GM18520 (cell line): ENCODE measurements around the gene HPSE.
A peak's percentile ranks its signal among the peaks of the same experiment; 100 is the strongest.

ENCODE experiments used
- ATAC-seq: cut with Tn5 transposase; IDR thresholded peaks from one replicate; pipeline ENCODE4 v1.9.1; 2021; ENCODE audit not compliant: unreplicated experiment

Gene HPSE

DNA sequence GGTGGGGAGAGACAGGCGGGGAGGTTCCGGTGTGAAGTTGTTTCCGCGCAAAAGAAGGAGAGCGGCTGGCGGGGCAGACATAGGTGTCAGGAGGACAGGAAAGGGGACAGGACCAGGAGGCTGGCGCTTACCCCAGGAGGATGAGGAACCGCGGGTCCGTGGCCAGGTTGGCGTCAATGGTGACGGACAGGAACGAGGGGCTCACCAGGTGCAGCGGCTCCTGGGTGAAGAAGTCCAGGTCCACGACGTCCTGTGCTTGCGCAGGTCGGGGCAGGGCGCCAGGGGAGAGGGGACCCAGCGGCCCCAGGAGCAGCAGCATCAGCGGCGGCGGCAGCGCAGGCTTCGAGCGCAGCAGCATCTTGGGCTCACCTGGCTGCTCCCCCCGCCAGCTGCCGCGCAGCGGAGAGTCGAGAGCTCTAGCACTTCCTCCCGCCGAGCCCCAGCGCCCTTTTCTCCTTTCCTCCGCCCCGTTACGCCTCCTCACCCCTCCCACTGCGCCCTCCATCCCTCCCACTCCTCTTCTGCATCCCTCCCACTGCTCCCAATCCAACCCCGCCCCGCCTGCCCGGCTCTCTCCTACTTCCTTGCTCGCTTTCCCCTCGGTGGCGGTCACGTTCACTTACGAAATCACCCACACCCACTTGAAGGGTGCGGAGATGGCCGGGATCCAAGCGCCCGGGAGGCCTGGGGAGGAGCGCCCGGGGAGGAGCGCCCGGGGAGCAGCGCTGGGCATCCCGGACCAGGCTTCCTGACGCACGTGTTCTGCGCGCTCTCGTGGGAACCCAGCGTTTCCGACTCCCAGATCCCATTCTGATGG, at the start of gene HPSE:
Gene HPSE (minus strand): TSS at position 424 of the 817 bp plus-strand sequence. CDS start 66 bp downstream, at position 358.
- ATAC-seq: no peak

DNA sequence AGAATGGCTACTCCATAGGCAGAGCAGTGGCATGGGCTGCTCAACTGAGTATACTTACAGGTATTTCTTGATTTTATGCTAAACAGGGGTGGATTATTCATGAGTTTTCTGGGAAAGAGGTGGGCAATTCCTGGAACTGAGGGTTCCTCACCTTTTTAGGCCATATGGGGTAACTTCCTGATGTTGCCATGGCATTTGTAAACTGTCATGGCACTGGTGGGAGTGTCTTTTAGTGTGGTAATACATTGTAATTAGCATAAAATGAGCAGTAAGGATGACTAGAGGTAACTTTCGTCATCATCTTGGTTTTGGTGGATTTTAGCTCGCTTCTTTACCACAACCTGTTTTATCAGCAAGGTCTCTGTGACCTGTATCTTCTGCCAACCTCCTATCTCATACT, 48.2 kb upstream of the HPSE start:
- no peak for ATAC-seq

DNA sequence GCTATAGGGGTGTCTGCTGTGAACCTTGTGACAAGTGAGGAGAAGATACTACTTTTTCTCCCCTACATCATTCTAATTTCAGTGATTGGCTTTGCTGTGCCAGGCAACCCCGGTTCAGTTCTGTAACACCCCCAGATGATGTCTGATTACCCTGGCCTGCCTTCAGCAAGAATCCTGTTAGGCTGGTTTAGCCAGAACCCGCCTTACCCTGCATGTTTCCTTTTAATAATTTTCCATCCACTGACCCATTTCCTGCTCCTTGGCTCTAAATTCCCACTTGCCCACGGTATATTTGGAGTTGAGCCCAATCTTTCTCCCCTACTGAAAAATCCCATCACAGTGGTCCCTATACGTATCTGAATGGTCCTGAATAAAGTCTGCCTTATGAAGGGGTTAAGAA, 46.5 kb upstream of the HPSE start:
- no peak for ATAC-seq

DNA sequence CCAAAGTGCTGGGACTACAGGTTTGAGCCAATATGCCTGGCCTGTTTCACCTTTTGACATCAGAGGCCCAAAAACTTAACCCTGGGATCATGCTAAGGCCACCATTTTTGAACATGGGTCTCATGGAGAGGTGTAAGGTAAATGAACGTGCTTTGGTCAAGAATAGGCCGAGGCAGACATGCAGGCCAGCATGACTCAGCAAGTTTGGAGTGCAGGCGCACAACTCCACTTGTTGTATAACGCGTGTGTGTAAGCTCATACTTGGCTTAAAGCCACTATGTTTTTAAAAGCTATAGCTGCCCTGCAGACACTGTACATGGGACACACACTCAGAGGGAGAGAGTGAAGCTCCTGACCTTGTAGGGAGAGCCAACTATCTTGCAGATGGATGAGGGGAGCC, 43.8 kb upstream of the HPSE start:
- no peak for ATAC-seq

DNA sequence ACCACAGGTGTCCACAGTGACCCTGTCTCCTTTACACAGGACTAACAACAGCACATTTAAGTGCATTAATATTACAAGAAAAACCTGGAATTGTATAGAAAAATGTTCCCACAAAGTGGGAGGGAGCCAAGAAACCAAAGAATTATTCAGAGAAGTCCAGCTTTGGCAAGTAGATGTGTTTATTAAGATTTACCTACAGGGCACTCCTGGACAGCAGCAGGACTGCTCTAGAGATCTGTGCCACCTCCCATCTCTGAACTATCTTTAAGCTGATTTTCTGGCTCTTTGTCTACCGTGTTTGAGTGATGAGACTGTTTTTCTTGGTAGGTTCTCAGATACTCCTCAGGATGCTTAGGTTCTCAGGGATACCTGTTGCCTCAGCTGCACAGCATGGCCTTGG, 38.3 kb upstream of the HPSE start:
- no peak for ATAC-seq

DNA sequence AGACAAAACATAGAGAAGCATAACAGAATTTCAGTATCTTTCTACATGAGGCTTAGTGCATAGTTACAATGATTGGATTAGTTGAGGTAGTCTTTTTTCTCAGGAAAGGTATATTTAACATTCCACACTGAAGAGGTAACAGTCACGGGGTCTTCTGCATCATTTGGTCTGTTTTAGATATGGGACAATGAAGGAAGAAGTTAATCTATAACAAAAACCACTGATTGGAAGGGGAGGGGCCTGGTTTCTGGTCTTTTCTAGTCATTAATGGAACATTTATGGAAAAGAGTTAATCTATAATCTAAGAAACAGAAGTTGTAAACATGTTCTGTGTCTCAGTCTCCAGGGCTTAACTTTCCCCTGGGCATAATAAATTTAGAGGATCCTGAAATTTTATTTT, 37.3 kb upstream of the HPSE start:
- ATAC-seq: no peak

DNA sequence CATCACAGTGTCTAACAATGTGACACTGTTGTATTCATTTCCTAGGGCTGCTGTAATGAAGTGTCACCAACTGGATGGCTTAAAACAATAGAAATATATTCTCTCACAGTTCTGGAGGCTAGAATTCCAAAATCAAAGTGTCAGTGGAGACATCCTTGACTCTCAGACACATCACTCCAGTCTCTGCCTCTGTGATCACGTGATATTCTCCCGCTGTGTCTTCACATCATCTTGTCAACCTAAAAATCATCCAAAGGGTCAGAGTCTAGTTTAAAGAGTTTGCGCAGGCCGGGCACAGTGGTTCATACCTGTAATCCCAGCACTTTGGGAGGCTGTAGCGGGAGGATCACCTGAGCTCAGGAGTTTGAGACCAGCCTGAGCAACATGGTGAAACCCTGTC, 36.6 kb upstream of the HPSE start:
- ATAC-seq: no peak

DNA sequence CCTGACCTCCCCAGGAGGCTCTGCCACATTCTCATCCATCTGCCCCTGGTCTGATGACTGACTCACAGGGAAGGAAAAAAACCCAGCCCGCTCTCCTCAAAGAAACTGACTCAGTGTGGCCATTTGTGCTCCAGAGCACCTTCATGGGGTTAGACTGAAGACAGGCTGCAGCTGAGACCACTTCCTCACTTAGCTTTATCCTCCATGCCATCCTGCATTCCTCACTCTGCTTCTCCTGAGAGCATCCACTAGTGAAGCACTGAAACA, 35.9 kb upstream of the HPSE start:
- no peak for ATAC-seq

DNA sequence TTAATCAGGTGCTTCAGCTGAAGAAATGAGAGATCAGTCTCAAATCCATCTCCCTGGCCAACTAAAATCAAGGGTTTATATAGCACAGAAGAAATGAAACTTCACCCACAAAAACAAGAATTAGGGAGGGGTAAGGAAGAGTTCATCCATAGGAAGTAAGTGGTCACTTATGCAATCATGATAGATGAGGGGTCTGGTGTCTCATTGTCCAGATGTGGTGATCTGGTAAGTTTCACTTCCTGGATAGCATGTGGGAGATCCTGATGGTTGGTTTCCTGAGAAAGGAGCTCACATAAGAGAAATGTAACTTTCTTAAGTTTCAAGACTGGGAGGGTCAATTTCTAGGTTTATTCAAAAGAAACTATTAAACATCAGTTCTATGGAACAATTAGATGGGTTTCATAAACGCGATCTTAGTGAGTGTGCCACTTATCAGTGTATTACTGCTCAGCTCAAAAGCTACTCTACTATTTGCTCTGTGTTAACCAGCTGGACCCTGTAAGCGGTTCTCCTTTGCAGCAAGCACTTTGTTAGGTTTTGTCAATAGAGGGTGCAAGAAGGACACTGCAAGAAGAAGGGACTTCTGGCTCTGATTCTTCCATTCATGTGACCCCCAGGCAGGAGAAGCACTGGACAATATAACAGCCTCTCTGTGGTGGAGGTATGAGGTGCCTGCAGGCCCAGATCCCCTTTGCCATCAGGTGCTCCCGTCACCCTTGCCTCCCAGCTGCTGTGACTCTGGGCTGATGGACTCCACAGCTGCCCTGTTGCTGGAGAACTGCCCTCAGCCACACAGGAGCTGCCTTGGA, 35.4 kb upstream of the HPSE start:
- no peak for ATAC-seq

DNA sequence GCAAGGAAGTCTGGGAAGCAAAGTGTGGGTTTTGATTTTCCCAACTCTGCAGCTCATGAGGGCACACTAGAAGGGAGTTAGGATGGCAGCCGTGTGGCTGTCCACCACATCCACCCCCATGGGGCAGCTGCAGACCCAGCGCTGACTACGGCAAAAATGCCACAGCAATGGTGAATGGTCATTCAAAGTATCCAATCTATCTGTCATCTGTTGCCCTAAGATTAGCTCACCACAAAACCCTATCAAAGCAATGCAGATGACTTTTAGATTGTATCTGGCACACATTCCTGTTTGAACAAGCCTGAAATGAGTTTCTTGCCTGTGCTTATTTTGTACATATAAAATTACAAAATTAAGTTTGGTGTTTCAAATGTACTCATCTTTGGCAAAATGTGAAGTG, 29.7 kb upstream of the HPSE start:
- ATAC-seq: no peak

DNA sequence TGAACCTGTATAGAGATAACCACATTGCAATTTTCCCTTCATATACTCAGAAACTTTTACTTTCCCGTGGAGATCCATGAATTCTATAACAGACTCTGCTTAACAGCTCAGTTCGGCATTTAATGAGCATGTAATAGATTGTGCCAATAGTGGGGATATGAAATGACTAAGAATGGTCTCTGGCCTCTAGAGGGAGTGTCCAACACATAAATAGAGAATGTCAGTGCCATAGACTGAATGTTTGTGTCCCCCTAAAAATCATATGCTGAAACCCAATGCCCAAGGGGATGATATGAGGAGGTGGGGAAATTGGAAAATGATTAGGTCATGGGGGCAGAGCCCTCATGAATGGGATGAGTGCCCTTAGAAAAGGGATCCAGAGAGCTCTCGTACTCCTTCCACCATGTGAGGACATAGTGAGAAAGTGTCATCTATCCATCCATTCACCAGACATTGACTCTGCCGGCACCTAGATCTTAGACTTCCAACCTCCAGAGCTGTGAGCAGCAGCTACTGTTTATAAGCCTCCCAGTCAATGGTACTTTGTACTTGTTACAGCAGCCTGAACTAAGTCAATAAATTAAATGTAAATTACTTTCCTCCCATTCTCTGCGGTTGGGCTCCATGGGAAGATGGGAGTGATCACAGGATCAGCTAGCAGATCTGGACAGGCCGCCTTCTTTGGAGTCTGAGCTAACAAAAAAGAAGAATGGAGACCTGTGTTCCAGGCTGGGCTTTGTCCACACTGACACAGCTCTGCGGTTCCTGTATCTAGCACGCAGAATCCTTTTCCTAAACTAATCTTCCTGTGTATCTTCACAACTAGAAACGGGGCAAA, 28.1 kb upstream of the HPSE start:
- no peak for ATAC-seq

DNA sequence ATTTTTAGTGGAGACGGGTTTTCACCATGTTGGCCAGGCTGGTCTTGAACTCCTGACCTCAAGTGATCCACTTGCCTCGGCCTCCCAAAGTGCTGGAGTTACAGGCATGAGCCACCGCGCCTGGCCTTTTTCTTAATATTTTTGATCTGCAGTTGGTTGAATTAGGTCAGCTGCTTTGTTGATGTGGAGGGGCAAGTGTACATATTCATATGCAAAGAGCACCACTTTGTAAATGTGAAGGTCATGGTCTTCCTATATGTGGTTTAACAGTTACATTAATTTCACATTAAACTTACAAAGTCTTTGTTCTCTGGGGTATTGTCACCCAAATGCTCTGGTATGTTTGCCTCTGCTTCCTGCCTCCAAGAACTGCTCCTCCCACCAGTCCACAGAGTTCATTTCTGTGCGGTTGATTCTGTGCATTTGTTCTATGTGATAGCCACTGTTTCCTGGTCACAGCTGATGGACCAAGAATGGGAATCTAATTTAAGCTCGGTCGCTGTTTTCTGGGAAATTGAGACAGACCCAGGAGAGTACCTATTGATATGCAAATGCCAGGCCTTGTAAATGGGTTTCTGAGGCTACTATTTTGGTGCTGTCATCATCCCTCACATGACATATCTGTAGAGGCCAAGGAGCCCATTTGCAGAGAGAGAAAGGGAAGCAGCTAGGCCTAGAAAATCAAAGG, 26.9 kb upstream of the HPSE start:
- no peak for ATAC-seq

DNA sequence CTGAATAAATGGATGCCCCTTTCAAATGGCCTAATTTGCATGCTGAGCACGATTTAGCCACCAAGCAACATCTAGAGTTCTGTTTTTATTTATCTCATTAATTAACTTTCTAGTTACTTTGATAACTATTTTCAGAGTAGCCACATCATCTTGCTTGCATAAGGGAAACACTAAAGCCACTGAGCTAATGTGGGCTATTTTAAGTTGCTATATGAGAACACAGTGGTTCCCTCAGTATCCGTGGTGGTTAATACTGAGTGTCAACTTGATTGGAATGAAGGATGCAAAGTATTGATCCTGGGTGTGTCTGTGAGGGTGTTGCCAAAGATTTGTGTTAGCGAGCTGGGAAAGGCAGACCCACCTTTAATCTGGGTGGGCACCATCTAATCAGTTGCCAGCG, 25.4 kb upstream of the HPSE start:
- ATAC-seq: no peak

DNA sequence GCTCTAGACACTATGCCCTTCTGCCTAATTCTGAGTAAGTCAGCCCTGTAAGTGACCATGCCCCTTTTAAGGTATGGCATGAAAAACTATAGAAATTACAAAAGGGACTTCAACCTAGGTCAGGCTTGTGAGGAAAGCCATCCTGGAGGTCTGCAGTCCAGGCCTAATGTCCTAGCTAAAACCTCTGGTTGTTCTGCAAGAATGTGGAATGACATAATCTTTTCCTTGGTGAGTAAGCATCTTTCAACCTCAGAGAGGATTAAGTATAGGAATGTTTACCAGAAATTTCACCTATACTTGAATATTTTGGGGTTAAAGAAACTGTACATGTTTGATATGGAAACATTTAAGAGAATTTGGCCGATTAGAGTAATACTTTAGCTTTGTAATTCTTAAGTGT, 23.8 kb upstream of the HPSE start:
- no peak for ATAC-seq

DNA sequence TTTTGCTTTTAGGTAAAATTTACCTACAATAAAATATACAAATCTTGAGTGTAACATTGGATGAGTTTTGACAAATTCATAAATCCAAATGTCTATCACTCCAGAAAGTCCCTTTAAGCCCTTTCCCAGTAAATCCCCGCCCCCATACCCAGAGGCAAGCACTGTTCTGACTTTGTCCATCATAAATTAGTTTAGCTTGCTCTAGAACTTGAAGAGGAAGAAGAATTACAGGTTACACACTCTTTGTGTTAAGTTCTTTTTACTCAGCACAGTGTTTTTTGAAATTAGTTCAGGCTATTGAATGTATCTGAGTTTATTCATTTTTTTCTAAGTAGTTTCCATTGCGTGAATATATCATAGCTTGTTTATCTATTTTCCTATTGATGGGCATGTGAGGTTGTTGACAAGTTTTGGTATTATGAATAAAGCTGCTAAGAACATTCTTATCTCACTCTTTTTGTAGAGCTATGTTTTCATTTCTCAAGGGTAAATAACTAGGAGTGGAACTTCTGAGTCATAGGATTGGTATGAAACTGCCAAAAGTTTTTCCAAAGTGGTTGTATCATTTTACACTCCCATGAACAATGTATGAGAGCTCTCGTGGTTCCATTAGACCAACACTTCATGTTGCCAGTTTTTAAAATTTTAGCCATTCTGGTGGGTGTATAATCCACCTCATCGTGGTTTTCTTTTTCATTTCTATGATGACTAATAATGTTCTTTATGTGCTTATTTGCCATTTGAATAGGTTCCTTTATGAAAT, 22.4 kb upstream of the HPSE start:
- ATAC-seq: peak; percentile 57

DNA sequence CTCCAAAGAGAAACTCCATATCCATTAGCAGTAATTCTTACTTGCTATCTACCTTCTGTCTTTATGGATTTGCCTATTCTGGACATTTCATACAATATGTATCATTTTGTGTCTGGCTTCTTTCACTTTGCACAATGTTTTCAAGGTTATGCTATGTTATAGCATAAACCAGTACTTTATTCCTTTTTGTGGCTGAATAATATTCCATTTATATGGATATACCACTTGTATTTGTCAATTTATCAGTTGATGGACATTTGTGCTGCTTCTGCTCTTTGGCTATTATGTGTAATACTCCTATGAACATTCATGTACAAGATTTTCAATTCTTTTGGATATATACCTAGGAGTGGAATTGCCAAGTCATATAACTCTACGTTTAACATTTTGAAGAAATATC, 18.9 kb upstream of the HPSE start:
- ATAC-seq: no peak

DNA sequence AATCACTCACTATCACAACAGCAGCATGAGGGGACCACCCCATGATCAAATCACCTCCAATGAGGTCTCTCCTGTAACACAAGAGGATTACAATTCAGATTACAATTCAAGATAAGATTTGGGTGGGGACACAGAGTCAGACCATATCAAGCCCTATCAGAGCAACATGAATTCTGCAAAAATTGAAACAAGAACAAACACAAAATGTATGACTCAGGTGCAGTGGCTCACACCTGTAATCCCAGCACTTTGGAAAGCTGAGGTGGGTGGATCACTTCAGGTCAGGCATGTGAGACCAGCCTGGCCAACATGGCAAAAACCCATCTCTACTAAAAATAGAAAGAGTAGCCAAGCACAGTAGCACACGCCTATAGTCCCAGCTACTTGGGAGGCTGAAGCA, 13.4 kb upstream of the HPSE start:
- no peak for ATAC-seq

DNA sequence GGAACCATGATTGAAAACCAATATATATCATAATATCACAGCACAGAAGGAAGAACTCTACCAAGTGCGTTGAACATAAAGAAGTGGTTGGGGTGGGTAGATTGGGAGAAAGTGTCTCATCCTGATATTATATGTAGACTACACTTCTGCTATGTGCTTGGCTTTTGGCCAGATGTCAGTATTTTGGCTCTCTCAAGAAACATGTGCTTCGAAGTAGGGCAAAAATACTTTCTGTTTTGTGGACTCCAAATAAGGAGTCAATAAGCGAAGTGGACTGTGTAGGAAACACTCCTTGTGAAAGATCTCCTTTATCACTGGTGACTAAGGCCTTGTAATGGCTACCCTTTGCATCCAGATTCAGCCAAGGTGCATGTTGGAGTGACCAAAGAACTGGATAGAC, 7.8 kb upstream of the HPSE start:
- no peak for ATAC-seq

DNA sequence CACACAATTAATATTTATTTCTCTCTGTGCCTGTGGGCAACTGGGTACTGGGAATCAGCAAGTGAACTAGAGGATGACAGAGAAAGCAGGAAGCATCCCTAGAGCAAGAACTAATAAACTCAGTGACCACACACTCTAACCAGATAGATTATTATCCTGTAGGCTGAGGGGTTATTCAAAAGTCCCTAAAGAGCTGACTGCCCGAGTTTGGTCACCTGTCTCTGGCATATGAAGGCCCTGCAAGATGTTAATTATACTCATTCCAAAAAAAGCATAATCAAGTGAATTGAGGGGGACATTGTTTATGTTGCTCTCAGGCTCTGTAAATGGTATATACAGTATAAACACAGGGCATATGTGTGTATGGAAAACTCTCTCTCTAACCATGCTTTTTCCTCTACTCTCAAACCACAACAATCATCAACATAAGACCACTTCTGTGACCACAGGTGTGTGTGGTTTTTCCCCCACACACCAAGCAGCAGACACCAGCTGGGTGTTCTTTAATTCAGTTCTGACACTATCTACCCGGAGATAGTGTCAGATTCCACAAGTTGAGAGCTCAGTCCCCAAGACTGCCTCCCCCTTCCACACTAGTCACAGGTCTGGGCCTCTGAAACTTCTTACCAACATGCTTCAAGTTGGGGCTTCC, 6.2 kb upstream of the HPSE start:
- no peak for ATAC-seq

DNA sequence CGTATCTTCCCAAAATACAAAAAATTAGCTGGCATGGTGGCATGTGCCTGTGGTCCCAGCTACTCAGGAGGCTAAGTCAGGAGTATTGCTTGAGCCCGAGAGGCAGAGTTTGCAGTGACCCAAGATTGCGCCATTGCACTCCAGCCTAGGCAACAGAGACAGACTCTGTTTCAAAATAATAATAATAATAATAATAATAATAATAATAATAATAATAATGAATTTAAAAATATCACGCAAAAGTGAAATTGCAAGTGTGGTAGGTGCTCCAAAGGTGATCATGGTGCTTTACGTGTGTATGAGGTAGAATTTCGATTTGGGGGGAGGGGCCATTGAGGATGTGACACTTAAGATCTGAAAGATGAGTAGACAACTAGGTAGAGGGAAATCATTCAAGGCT, 4.9 kb upstream of the HPSE start:
- ATAC-seq: no peak
